Heart right ventricle (tissue), 16 donors: ENCODE measurements around the gene ITPR2. TPM values are rescaled to one million over a fixed set of nuclear protein-coding genes. Genes with fewer than 3 reads are reported as not detected.

Experiments
- ATAC-seq, 8 donors: fragments of 200-7000 bp; cut with Tn5 transposase; one replicate each; pipeline ENCODE4 v1.9.1; 2020; ENCODE audit warnings: mild to moderate bottlenecking in 8 of 8, moderate library complexity in 8 of 8, moderate number of reproducible peaks in 1 of 8
- DNase-seq, 2 donors: peaks; one replicate each; pipeline ENCODE4 v3.0.0-alpha.2; 2020
- H3K27ac ChIP-seq, 10 donors: fragments of 200-600 bp; sonication (generic) in 2 of 10; one replicate each; pipeline versions ENCODE4 v1.5.0 to v1.8.0; 2020 to 2022; ENCODE audit warnings: mild to moderate bottlenecking in 3 of 10
- H3K27me3 ChIP-seq, 7 donors: fragments of 200-600 bp; one replicate each; pipeline ENCODE4 v1.8.0; 2021 to 2022; ENCODE audit warnings: mild to moderate bottlenecking in 2 of 7
- H3K36me3 ChIP-seq, 9 donors: fragments of 200-600 bp; sonication (generic) in 1 of 9; one replicate each; pipeline versions ENCODE4 v1.5.0 to v1.8.0; 2020 to 2022; ENCODE audit warnings: mild to moderate bottlenecking in 2 of 9
- H3K4me1 ChIP-seq, 9 donors: fragments of 200-600 bp; sonication (generic) in 1 of 9; one replicate each; pipeline versions ENCODE4 v1.5.0 to v1.8.0; 2020 to 2022; ENCODE audit warnings: mild to moderate bottlenecking in 4 of 9
- H3K4me3 ChIP-seq, 10 donors: fragments of 200-600 bp; sonication (generic) in 2 of 10; one replicate each; pipeline versions ENCODE4 v1.5.0 to v1.8.0; 2020 to 2022; ENCODE audit warnings: mild to moderate bottlenecking in 7 of 10, moderate library complexity in 2 of 10
- H3K9me3 ChIP-seq, 11 donors: fragments of 200-600 bp in 10 of 11; sonication (generic) in 2 of 11; one replicate each; pipeline versions ENCODE4 v1.5.0 to v1.8.0; 2013 to 2022; ENCODE audit warnings: mild to moderate bottlenecking in 2 of 11, control low read depth in 1 of 11, moderate library complexity in 1 of 11
- CTCF ChIP-seq, 9 donors: fragments of 200-600 bp; sonication (generic) in 2 of 9; IDR thresholded peaks; one replicate each; pipeline versions ENCODE4 v1.5.0 to v1.8.0; 2021 to 2022; ENCODE audit warnings: antibody characterized with exemption in 9 of 9, mild to moderate bottlenecking in 5 of 9, moderate library complexity in 1 of 9
- WGBS, 2 donors: extraction: QIAGEN DNeasy Blood & Tissue Kit; methylation state at CpG; one replicate each; pipeline ENCODE4 v1.1.7; 2013; ENCODE audit warnings: inconsistent platforms in 1 of 2; 5-methylcytosine and 5-hydroxymethylcytosine counted together
- intact Hi-C, 10 donors: fragments of 100-400 bp; cut with DNase I; formaldehyde crosslinking; loops; one replicate each; pipeline versions ENCODE4 v1.11.1 to v1.14.2; 2022
- polyA plus RNA-seq, 2 donors: library from polyadenylated mRNA; stranded (reverse); fragments of 200-250 nt; gene quantifications; one replicate each; pipeline ENCODE4 v1.2.3, GENCODE V29; 2013
- total RNA-seq, 10 donors: library from RNA; stranded (reverse); fragmentation: NEBNext Ultra II Directional in 3 of 10; extraction: Animal tissue kit (Norgen Biotek cat#: 25700) in 3 of 10; gene quantifications; one replicate each; pipeline versions ENCODE4 v1.2.1 to v1.2.4, GENCODE V29; 2021 to 2023
- donor health status: Arrhythmogenic right ventricular cardiomyopathy.
- donor health status: ischemic (EF 13 %, LVEDD 7.1; RV severe dilation, severe dysfunction).
- donor health status: healthy with polysubstance abuse.
- donor health status: DM: no; HTN: yes; CAD: no.
- donor health status: DM: no; HTN: no; CAD: no.
- donor health status: ischemic (EF 25% LVEDD 6.9; RV normal size, moderate dysfunction).
- donor health status: ischemic (EF 25% LVEDD 5.7; RV mildly dilated, moderate dysfunction).
- donor health status: healthy.
- donor health status: DM: yes; HTN: yes; CAD: no.
- donor health status: Ischemic cardiomyopathy.
- donor health status: ischemic (EF 35%, LVEDD 5.7; RV mildly dilated, moderate dysfunction).
- donor health status: nonischemic (EF 11% LVEDD 7.7; RV severe dilation, severe dysfunction).
- donor health status: DM: yes; HTN: yes; CAD: no.
- donor health status: PGD.
- donor health status: ischemic (EF 29% LVEDD 5.4; RV normal size, mild dysfunction).
- donor health status: nonischemic (EF 23%, LVEDD 6.1; RV moderate dilation, normal function).

The ITPR2 gene
- total and polyA plus RNA-seq, 12 donors = 2.0 to 18.9 (median 14.3) TPM

GRCh38 chr12:26347300-26347699, 485.7 kb downstream of the ITPR2 start:
- ATAC-seq = no peak

DNA sequence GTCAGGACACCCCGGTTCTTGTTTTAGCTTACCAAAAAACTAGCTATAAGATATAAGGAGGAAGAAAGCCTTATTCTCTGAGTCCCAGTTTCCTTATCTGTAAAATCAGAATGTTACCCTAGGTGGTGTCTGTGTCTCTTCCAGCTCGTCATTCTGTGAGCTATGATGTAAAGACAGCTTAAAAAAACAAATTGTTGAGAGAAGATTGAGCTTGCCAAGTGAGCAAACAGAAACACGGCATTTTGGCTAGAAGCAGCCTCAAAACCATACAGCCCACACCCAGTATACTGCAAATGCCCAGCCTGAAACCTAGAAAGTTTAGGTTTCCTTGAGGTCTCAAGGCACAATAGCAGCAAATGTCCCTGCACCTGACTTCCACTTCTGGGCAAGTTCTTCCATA, 486.3 kb downstream of the ITPR2 start:
- H3K27ac ChIP-seq = no peak overlapping the region
- H3K36me3 ChIP-seq = no peaks in the 10 kb centered on the region
- TF ChIP-seq CTCF (IDR thresholded peaks at IDR 0.05) = no peak
- no peaks in the 10 kb centered on the region for H3K9me3 ChIP-seq
- intact Hi-C loops = no loop called here
- H3K27me3 ChIP-seq = no peaks in the 10 kb centered on the region
- WGBS, 2 donors = 78 to 82% methylated on average over 3 of the region's 3 CpGs
- no peak overlapping the region for H3K4me3 ChIP-seq
- peaks cover 0 to 8% (median 0%) of the 10 kb centered on the region in 9 donors for H3K4me1 ChIP-seq
- ATAC-seq = no peak
- no peak for DNase-seq

More at GRCh38 chr12:26347300-26347699, 485.7 kb downstream of the ITPR2 start:
- H3K27ac ChIP-seq = no peak overlapping the region
- TF ChIP-seq CTCF (IDR thresholded peaks at IDR 0.05) = no peak
- no peak for DNase-seq
- H3K9me3 ChIP-seq = no peaks in the 10 kb centered on the region
- WGBS, 2 donors = 98 to 100% methylated on average over 1 of the region's 1 CpG
- H3K4me1 ChIP-seq = peaks cover 0 to 4% (median 0%) of the 10 kb centered on the region in 9 donors
- no peak overlapping the region for H3K4me3 ChIP-seq
- intact Hi-C loops = no loop called here
- no peaks in the 10 kb centered on the region for H3K27me3 ChIP-seq
- peaks cover 0 to 4% (median 0%) of the 10 kb centered on the region in 9 donors for H3K36me3 ChIP-seq

GRCh38 chr12:26345471-26346003, 487.5 kb downstream of the ITPR2 start:
- no peak for DNase-seq
- Histone ChIP-seq H3K9me3 (no peaks in the 10 kb centered on the region), H3K4me1 (peaks cover 0 to 17% (median 0%) of the 10 kb centered on the region in 9 donors), H3K4me3 (no peak overlapping the region), H3K27me3 (no peaks in the 10 kb centered on the region), H3K27ac (no peak overlapping the region), H3K36me3 (no peaks in the 10 kb centered on the region)
- ATAC-seq = no peak
- no peak for TF ChIP-seq CTCF (IDR thresholded peaks at IDR 0.05)
- WGBS, 2 donors = 78 to 86% methylated on average over 2 of the region's 2 CpGs
- intact Hi-C loops = no loop called here

DNA sequence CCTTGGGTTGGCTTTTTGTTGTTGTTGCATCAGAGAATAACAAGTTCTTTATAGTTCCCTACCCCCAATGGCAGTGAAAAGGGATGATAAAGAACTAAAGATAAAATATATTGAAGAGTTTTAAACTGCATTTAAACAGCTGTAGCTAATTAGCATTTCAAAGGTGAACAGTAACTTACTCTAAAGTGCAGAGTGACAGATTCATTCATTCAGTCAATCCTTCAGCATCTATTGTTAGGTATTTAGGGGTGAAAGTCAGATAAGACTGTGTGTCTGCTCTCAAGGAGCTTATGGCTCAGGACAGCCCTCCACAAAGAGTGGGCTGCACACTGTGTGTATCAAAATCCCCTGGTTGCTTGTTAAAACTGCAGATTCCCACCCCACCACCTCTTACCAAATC, 491.5 kb downstream of the ITPR2 start:
- DNase-seq (no peak), ATAC-seq (no peak)
- Histone ChIP-seq H3K27ac (no peak overlapping the region), H3K9me3 (no peaks in the 10 kb centered on the region), H3K27me3 (no peaks in the 10 kb centered on the region), H3K4me1 (peaks cover 0 to 30% (median 0%) of the 10 kb centered on the region in 9 donors), H3K36me3 (peaks cover 0 to 33% (median 7%) of the 10 kb centered on the region in 9 donors), H3K4me3 (no peak overlapping the region)
- intact Hi-C loops = no loop called here
- no peak for TF ChIP-seq CTCF (IDR thresholded peaks at IDR 0.05)
